ENCODE results near the gene FOXK1. TPM values are rescaled to one million over a fixed set of nuclear protein-coding genes. Genes with fewer than 3 reads are reported as not detected.

Gene FOXK1
- total and polyA plus RNA-seq, 2 of the 13 experiments (the other 11 are each of a cell fraction or from before 2014, with no cell fraction given): 4.6 to 8.8 TPM

GRCh38 chr7:4645246-4645645 lies 36.8 kb upstream of the FOXK1 start (continued):
- TF ChIP-seq, protein P1, sequence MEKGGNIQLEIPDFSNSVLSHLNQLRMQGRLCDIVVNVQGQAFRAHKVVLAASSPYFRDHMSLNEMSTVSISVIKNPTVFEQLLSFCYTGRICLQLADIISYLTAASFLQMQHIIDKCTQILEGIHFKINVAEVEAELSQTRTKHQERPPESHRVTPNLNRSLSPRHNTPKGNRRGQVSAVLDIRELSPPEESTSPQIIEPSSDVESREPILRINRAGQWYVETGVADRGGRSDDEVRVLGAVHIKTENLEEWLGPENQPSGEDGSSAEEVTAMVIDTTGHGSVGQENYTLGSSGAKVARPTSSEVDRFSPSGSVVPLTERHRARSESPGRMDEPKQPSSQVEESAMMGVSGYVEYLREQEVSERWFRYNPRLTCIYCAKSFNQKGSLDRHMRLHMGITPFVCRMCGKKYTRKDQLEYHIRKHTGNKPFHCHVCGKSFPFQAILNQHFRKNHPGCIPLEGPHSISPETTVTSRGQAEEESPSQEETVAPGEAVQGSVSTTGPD (CRISPR knock-in tag; IDR thresholded peaks at IDR 0.05): no peak

DNA sequence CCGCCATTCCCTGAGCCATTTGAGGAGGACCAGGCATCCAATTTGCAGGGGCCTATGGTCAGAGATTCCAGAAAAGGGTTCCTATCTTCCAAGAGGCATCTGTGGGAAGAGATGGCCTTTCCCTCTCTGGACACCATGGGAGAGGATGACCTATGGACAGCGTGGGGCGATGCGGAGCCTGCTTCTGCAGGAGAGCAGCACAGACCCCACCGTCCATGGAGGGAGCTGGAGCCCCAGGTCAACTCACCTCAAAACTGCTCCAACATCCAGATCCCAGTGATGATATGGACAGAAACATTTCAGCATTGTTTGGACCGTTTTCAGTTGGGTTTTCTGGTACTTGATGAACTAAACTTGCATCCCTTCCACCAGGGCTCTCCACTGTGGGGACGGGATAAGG lies 34.0 kb upstream of the FOXK1 start:
- Histone ChIP-seq H4K20me1 (ENCODE audit: insufficient read depth, low read length) (no peaks in the 10 kb centered on the region), H2AFZ (ENCODE audit: low read length) (no peak overlapping the region), H3K4me1 (ENCODE audit: insufficient read depth, low read length) (peaks cover 24% of the 10 kb centered on the region), H3K9me3 (ENCODE audit: low read length) (no peaks in the 10 kb centered on the region), H3K9ac (ENCODE audit: insufficient read depth, low read depth, low read length) (no peak overlapping the region), H3K4me3 (replicated peaks in 1 of 3; ENCODE audit: insufficient read depth in 1 of 3, low read depth in 2 of 3, low read length in 3 of 3) (no peak overlapping the region), H3K36me3 (replicated peaks in 1 of 2; ENCODE audit: control insufficient read depth in 1 of 2, insufficient read depth in 2 of 2, low read length in 2 of 2) (no peaks in the 10 kb centered on the region), H3K27me3 (ENCODE audit: control insufficient read depth in 1 of 2, insufficient read depth in 2 of 2, low read length in 2 of 2) (no peaks in the 10 kb centered on the region), H3K4me2 (ENCODE audit: low read depth, low read length) (no peak overlapping the region), H3K27ac (ENCODE audit: extremely low read length, insufficient read depth, low read length) (no peak overlapping the region), H3K79me2 (ENCODE audit: insufficient read depth, low read length) (no peaks in the 10 kb centered on the region)
- DNase-seq (ENCODE audit: low spot score) (no peak), ATAC-seq (no peak), FAIRE-seq (no peak)
- in situ Hi-C loops (cut with HindIII; ENCODE audit: extremely low pct_ligation_motif_present, low pct_unique_long_range_greater_than_20kb) (loop anchor here (5.0 kb wide), 1 partner anchor 34 kb away; the partner anchor contains the start of gene FOXK1), intact Hi-C loops (cut with micrococcal nuclease; ENCODE audit: unreplicated experiment) (no loop called here)
- POLR2A ChIA-PET: no interaction called here
- CTCF ChIA-PET (ENCODE audit: low intra/inter-chr PET ratio, low total read pairs): no interaction called here
- 77% methylated on average over 5 of the region's 7 CpGs for WGBS (ENCODE audit: low lambda C conversion rate)
- no TSS peak for BruUV-seq (replicated peaks)
- no peak for TF ChIP-seq ZNF263 (CRISPR knock-in tag; IDR thresholded peaks at IDR 0.05)
- TF ChIP-seq NR3C1 (CRISPR knock-in tag; IDR thresholded peaks at IDR 0.05): no peak
- TF ChIP-seq POGK (CRISPR knock-in tag; conservative IDR thresholded peaks at IDR 0.05): no peak
- TF ChIP-seq NFRKB (IDR thresholded peaks at IDR 0.05): no peak
- TF ChIP-seq, protein P2, sequence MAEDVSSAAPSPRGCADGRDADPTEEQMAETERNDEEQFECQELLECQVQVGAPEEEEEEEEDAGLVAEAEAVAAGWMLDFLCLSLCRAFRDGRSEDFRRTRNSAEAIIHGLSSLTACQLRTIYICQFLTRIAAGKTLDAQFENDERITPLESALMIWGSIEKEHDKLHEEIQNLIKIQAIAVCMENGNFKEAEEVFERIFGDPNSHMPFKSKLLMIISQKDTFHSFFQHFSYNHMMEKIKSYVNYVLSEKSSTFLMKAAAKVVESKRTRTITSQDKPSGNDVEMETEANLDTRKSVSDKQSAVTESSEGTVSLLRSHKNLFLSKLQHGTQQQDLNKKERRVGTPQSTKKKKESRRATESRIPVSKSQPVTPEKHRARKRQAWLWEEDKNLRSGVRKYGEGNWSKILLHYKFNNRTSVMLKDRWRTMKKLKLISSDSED (CRISPR knock-in tag; IDR thresholded peaks at IDR 0.05): no peak
- TF ChIP-seq, protein P3, sequence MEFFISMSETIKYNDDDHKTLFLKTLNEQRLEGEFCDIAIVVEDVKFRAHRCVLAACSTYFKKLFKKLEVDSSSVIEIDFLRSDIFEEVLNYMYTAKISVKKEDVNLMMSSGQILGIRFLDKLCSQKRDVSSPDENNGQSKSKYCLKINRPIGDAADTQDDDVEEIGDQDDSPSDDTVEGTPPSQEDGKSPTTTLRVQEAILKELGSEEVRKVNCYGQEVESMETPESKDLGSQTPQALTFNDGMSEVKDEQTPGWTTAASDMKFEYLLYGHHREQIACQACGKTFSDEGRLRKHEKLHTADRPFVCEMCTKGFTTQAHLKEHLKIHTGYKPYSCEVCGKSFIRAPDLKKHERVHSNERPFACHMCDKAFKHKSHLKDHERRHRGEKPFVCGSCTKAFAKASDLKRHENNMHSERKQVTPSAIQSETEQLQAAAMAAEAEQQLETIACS (CRISPR knock-in tag; IDR thresholded peaks at IDR 0.05): no peak
- TF ChIP-seq ZNF33A (CRISPR knock-in tag; IDR thresholded peaks at IDR 0.05; ENCODE audit: borderline replicate concordance): no peak
- no peak for TF ChIP-seq KDM5A (IDR thresholded peaks at IDR 0.05; ENCODE audit: borderline replicate concordance, low read length)
- no peak for TF ChIP-seq ASH2L (IDR thresholded peaks at IDR 0.05; ENCODE audit: insufficient read length, low read depth, low read length)
- no peak for TF ChIP-seq ZNF234 (CRISPR knock-in tag; conservative IDR thresholded peaks at IDR 0.05)
- TF ChIP-seq FOSL1 (CRISPR knock-in tag; IDR thresholded peaks at IDR 0.05; ENCODE audit: borderline replicate concordance): no peak
- TF ChIP-seq HOXD1 (CRISPR knock-in tag; IDR thresholded peaks at IDR 0.05): no peak
- TF ChIP-seq ZBTB21 (CRISPR knock-in tag; IDR thresholded peaks at IDR 0.05): no peak
- TF ChIP-seq, protein P4, sequence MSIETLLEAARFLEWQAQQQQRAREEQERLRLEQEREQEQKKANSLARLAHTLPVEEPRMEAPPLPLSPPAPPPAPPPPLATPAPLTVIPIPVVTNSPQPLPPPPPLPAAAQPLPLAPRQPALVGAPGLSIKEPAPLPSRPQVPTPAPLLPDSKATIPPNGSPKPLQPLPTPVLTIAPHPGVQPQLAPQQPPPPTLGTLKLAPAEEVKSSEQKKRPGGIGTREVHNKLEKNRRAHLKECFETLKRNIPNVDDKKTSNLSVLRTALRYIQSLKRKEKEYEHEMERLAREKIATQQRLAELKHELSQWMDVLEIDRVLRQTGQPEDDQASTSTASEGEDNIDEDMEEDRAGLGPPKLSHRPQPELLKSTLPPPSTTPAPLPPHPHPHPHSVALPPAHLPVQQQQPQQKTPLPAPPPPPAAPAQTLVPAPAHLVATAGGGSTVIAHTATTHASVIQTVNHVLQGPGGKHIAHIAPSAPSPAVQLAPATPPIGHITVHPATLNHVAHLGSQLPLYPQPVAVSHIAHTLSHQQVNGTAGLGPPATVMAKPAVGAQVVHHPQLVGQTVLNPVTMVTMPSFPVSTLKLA (IDR thresholded peaks at IDR 0.05): no peak

Measured in HepG2 (cell line).